Measurements from ENCODE around the gene TRAM2. TPM values are rescaled to one million over a fixed set of nuclear protein-coding genes. Genes with fewer than 3 reads are reported as not detected.
A peak's percentile ranks its signal among the peaks of the same experiment; 100 is the strongest.

Gene TRAM2
- total RNA-seq, 1 experiment from 2014 or later = 9.9 TPM

DNA sequence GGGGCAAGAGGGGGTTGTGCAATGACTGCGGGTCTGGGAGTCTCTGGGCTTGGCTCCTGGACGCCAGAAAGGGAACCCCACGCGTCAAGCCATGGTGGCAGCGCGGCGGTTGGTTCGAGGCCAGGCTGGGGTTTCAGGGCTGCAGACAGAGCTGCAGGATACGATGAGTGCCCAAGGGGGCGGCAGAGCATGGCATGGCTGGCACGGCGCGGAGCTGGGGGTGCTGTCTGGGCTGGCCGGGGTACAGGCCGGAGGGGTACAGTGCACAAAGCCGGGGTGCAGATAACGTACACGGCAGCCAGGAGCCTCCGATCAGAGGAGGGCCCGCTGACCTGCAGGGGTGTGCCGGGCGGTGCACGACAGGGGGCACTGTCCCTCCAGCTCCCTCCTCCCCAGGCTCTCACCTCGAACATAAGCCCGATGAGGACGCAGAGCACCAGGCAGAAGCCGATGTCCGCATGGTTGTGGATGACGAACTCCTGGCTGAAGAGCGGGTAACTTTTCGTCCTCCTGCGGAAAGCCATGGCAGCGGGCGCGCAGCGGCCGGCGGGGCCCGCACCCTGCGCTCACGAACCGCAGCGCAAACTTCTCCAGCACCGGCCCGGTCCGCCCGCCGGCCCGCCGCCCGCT is 353 bp downstream of the TRAM2 start:
- ChIA-PET POLR2A (interaction anchor here (0.6 to 3.1 kb wide), 11 partner anchors 10 to 489 kb away, joined by 3 to 19 read pairs (median 5); partner anchors contain the start of gene EFHC1), CTCF (interaction anchor here (0.5 to 2.4 kb wide), 12 partner anchors 9 to 297 kb away, joined by 3 to 13 read pairs (median 3); no protein-coding TSS in a partner anchor)
- BruUV-seq (replicated peaks) = no TSS peak
- Mint-ChIP-seq H3K27ac (ENCODE audit: low read depth, unreplicated experiment) (no peak overlapping the region), H3K9me3 (ENCODE audit: unreplicated experiment) (no peaks in the 10 kb centered on the region), H3K4me1 (ENCODE audit: insufficient read depth, unreplicated experiment) (peaks cover 31% of the 10 kb centered on the region), H3K36me3 (ENCODE audit: insufficient read depth, unreplicated experiment) (peaks cover 6% of the 10 kb centered on the region), H3K4me3 (ENCODE audit: unreplicated experiment) (peak overlapping the region; percentile 69), H3K27me3 (ENCODE audit: insufficient read depth, unreplicated experiment) (no peaks in the 10 kb centered on the region)
- TF ChIP-seq, protein P1, sequence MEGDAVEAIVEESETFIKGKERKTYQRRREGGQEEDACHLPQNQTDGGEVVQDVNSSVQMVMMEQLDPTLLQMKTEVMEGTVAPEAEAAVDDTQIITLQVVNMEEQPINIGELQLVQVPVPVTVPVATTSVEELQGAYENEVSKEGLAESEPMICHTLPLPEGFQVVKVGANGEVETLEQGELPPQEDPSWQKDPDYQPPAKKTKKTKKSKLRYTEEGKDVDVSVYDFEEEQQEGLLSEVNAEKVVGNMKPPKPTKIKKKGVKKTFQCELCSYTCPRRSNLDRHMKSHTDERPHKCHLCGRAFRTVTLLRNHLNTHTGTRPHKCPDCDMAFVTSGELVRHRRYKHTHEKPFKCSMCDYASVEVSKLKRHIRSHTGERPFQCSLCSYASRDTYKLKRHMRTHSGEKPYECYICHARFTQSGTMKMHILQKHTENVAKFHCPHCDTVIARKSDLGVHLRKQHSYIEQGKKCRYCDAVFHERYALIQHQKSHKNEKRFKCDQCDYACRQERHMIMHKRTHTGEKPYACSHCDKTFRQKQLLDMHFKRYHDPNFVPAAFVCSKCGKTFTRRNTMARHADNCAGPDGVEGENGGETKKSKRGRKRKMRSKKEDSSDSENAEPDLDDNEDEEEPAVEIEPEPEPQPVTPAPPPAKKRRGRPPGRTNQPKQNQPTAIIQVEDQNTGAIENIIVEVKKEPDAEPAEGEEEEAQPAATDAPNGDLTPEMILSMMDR (IDR thresholded peaks at IDR 0.05; ENCODE audit: unreplicated experiment) = peak; percentile 57
- intact Hi-C loops (cut with micrococcal nuclease) = loop anchor here (2.0 kb wide), 3 partner anchors 72 to 160 kb away; no protein-coding TSS in a partner anchor
- peak; percentile 68 for DNase-seq (ENCODE audit: unreplicated experiment)

DNA sequence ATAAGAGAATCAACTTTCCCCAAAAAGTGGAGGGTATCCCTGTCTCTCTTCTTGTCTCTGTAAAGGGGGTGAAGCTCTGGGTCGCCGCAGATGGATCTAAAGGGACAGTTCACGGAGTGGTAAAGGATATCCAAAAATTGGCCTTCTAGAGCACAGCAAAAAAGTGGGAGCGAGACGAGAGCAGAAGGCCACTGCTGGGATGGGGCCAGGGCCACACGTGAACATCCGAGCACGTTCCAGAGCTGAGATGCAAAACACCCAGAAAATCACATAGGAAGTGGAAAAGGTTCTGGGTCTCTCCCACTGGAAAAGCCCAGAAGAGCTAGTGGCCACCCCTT is 837 bp downstream of the TRAM2 start:
- no peak for DNase-seq (ENCODE audit: unreplicated experiment)
- no TSS peak for BruUV-seq (replicated peaks)
- Mint-ChIP-seq H3K4me1 (ENCODE audit: insufficient read depth, unreplicated experiment) (peaks cover 31% of the 10 kb centered on the region), H3K36me3 (ENCODE audit: insufficient read depth, unreplicated experiment) (peaks cover 6% of the 10 kb centered on the region), H3K27ac (ENCODE audit: low read depth, unreplicated experiment) (no peak overlapping the region), H3K4me3 (ENCODE audit: unreplicated experiment) (peak overlapping the region; percentile 69), H3K27me3 (ENCODE audit: insufficient read depth, unreplicated experiment) (no peaks in the 10 kb centered on the region), H3K9me3 (ENCODE audit: unreplicated experiment) (no peaks in the 10 kb centered on the region)
- ChIA-PET POLR2A (interaction anchor here (0.6 to 3.1 kb wide), 10 partner anchors 9 to 206 kb away, joined by 3 to 19 read pairs (median 6); partner anchors contain the start of gene EFHC1), CTCF (interaction anchor here (0.5 to 2.4 kb wide), 12 partner anchors 9 to 785 kb away, joined by 3 to 13 read pairs (median 3); no protein-coding TSS in a partner anchor)
- intact Hi-C loops (cut with micrococcal nuclease) = loop anchor here (2.0 kb wide), 3 partner anchors 71 to 159 kb away; no protein-coding TSS in a partner anchor
- TF ChIP-seq, protein P1 (IDR thresholded peaks at IDR 0.05; ENCODE audit: unreplicated experiment) = no peak

DNA sequence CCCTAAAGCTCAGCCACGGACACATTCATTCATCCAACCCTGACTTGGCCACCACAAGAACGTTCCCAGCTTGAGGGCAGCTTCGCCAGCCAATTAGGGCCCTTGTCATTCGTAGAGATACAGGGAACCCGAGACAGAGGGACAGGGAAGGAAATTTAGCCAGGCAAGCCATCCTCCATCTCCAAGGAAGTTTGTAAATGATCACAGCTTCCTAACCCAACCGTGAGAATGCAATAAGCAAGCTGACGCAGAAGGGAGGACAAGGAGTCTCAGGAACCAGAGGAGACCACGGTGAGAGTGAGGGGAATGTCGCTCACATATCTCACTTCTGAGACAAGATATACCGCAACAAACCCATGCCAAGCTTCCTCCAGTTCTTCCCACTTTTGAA is 1.4 kb downstream of the TRAM2 start:
- CTCF ChIA-PET = interaction anchor here (0.5 to 2.4 kb wide), 8 partner anchors 9 to 1055 kb away, joined by 3 to 13 read pairs (median 4); no protein-coding TSS in a partner anchor
- intact Hi-C loops (cut with micrococcal nuclease) = no loop called here
- H3K4me3 Mint-ChIP-seq (ENCODE audit: unreplicated experiment) = peak overlapping the region; percentile 69
- TSS peak; percentile 29 for BruUV-seq (replicated peaks)
- TF ChIP-seq, protein P1 (IDR thresholded peaks at IDR 0.05; ENCODE audit: unreplicated experiment) = no peak
- no peaks in the 10 kb centered on the region for H3K9me3 Mint-ChIP-seq (ENCODE audit: unreplicated experiment)
- H3K27ac Mint-ChIP-seq (ENCODE audit: low read depth, unreplicated experiment) = no peak overlapping the region
- H3K27me3 Mint-ChIP-seq (ENCODE audit: insufficient read depth, unreplicated experiment) = no peaks in the 10 kb centered on the region
- H3K4me1 Mint-ChIP-seq (ENCODE audit: insufficient read depth, unreplicated experiment) = peaks cover 31% of the 10 kb centered on the region
- no peak for DNase-seq (ENCODE audit: unreplicated experiment)
- H3K36me3 Mint-ChIP-seq (ENCODE audit: insufficient read depth, unreplicated experiment) = peaks cover 6% of the 10 kb centered on the region
- POLR2A ChIA-PET = interaction anchor here (0.6 to 3.1 kb wide), 10 partner anchors 9 to 207 kb away, joined by 3 to 19 read pairs (median 5); partner anchors contain the start of gene EFHC1

DNA sequence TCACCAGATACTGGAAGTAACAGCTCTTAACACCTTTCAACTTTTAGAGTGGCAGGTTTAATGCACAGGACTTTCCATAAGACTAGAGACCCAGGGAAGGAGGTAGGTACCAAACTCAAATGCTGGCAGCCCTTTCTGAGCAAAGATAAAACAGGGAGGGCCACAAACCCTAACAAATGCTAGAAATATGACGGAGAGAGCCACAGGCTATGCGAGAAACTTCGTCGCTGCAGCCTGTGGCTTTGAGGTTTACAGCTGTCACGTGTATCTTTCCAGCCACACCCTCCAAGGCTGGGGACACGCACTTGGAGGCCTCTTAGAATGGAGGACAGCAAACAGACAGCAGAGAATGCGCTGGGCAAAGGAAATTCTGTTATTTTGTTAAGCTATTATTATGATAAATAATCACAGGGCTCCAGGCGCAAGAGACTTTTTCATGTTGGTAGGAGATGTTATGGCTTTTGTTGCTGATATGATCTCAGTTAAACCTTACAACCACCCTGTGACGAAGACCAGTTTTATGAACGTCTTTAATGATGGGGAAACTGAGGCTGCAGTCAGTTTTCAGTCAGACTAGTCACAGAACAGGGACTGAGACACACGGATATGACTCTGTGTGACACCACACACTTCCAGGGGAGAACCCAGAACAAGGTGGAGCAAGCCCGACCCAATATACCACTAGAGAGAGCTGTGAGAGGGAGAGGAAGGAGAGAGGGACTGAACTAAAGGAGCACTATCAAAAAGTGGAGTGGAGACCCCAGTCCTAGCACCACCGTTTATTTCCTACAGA is 2.0 kb downstream of the TRAM2 start:
- intact Hi-C loops (cut with micrococcal nuclease) = no loop called here
- CTCF ChIA-PET = interaction anchor here (0.5 to 2.1 kb wide), 6 partner anchors 8 to 1055 kb away, joined by 3 to 13 read pairs (median 4); no protein-coding TSS in a partner anchor
- H3K4me1 Mint-ChIP-seq (ENCODE audit: insufficient read depth, unreplicated experiment) = peaks cover 31% of the 10 kb centered on the region
- no peaks in the 10 kb centered on the region for H3K9me3 Mint-ChIP-seq (ENCODE audit: unreplicated experiment)
- POLR2A ChIA-PET = interaction anchor here (0.6 to 2.0 kb wide), 6 partner anchors 8 to 155 kb away, joined by 3 to 9 read pairs (median 4); partner anchors contain the start of gene EFHC1
- H3K27me3 Mint-ChIP-seq (ENCODE audit: insufficient read depth, unreplicated experiment) = no peaks in the 10 kb centered on the region
- BruUV-seq (replicated peaks) = no TSS peak
- TF ChIP-seq, protein P1 (IDR thresholded peaks at IDR 0.05; ENCODE audit: unreplicated experiment) = no peak
- peak overlapping the region; percentile 69 for H3K4me3 Mint-ChIP-seq (ENCODE audit: unreplicated experiment)
- no peak for DNase-seq (ENCODE audit: unreplicated experiment)
- no peak overlapping the region for H3K27ac Mint-ChIP-seq (ENCODE audit: low read depth, unreplicated experiment)
- peaks cover 6% of the 10 kb centered on the region for H3K36me3 Mint-ChIP-seq (ENCODE audit: insufficient read depth, unreplicated experiment)
